GM23338 (cell line): Measurements from ENCODE around the gene RMND5B.
"Not testable (repeated sequence)": the region's sequence is repeated elsewhere in the genome, so short reads cannot be mapped to it uniquely, and the experiment has no call there.

Source experiments
- CREB1 ChIP-seq: fragments of 250-450 bp; sonication (Bioruptor Pico); IDR thresholded peaks from 2 replicates; pipeline ENCODE4 v1.5.0; 2020; ENCODE audit warnings: low read depth, mild to moderate bottlenecking, moderate library complexity
- CTCF ChIP-seq, 2 experiments: fragments of 200-600 bp in 1 of 2; sonication (generic) in 1 of 2; conservative IDR thresholded peaks; 2 replicates each; pipeline versions ENCODE4 v1.5.1 to v1.6.1; 2016 to 2017; ENCODE audit warnings: antibody characterized with exemption in 2 of 2, low read depth in 2 of 2, mild to moderate bottlenecking in 2 of 2, moderate library complexity in 1 of 2
- POLR2AphosphoS5 ChIP-seq: IDR thresholded peaks from 2 replicates; pipeline ENCODE4 v1.6.1; 2016; ENCODE audit warnings: antibody characterized with exemption, low read depth

- TF ChIP-seq CTCF (conservative IDR thresholded peaks at IDR 0.05; ENCODE audit: low read depth in 2 of 2); POLR2AphosphoS5; CREB1 (CRISPR knock-in tag): not testable (repeated sequence)
Observed at GRCh38 chr5:178198151-178198550, 67.3 kb downstream of the RMND5B start.
